ENCODE results near the gene FANK1. TPM values are rescaled to one million over a fixed set of nuclear protein-coding genes. Genes with fewer than 3 reads are reported as not detected.
"Not testable (repeated sequence)": the region's sequence is repeated elsewhere in the genome, so short reads cannot be mapped to it uniquely, and the experiment has no call there.

Gene FANK1
- total RNA-seq (2014; rRNA removed; shearing (Covaris generic)) (4.3 and 13.3 TPM in 2 replicates), polyA plus RNA-seq (2016; fragmentation: Nextera tagmentation; extraction: Ambion mirVana) (7.9 and 10.2 TPM in 2 replicates)

GRCh38 chr10:125896088-125896934 lies at the start of gene FANK1:
TSS of gene FANK1 (plus strand) at chr10:125896564. CDS start at chr10:125896643, 79 bp downstream.
- H3K27me3 ChIP-seq (replicated peaks; ENCODE audit: insufficient read depth); in situ Hi-C loops (cut with MboI); H3K36me3 ChIP-seq (ENCODE audit: low read depth); H3K9me3 ChIP-seq (ENCODE audit: low read depth); H3K9me2 ChIP-seq (ENCODE audit: insufficient read depth); H4K20me1 ChIP-seq (ENCODE audit: insufficient read depth): not testable (repeated sequence)
- H3K79me2 ChIP-seq (ENCODE audit: insufficient read depth) = peaks cover 57% of the 10 kb centered on the region
- H3K9ac ChIP-seq = peak within 1 kb of the TSS; percentile 89
- peaks cover 17% of the 10 kb centered on the region; the same call in 1 of the 2 replicates for H3K4me1 ChIP-seq (ENCODE audit: insufficient read depth)
- WGBS, 2 experiments (ENCODE audit: low coverage in 1 of 2, low lambda C conversion rate in 2 of 2, missing lambda C conversion rate in 2 of 2) = 23 to 35% methylated on average over 80 to 82 of the region's 106 CpGs
- H3K4me3 ChIP-seq = peak within 1 kb of the TSS; percentile 88
- H3F3A ChIP-seq (ENCODE audit: insufficient read depth) = peaks cover 13% of the 10 kb centered on the region
- peak; percentile 87 for DNase-seq
- peak within 1 kb of the TSS; percentile 89 for H2AFZ ChIP-seq
- H3K27ac ChIP-seq = peak within 1 kb of the TSS; percentile 84
- peak within 1 kb of the TSS; percentile 83 for H3K4me2 ChIP-seq (ENCODE audit: unreplicated experiment)

- Histone ChIP-seq H3K27ac (no peak overlapping the region), H2AFZ (no peak overlapping the region), H3K9me2 (ENCODE audit: insufficient read depth) (no peaks in the 10 kb centered on the region), H3K4me1 (ENCODE audit: insufficient read depth) (no peaks in the 10 kb centered on the region), H3K27me3 (replicated peaks; ENCODE audit: insufficient read depth) (no peaks in the 10 kb centered on the region), H3K4me2 (ENCODE audit: unreplicated experiment) (no peak overlapping the region), H3K9ac (no peak overlapping the region), H3K36me3 (ENCODE audit: low read depth) (peaks cover 7% of the 10 kb centered on the region; the same call in 1 of the 2 replicates), H3F3A (ENCODE audit: insufficient read depth) (no peaks in the 10 kb centered on the region), H3K4me3 (no peak overlapping the region), H3K79me2 (ENCODE audit: insufficient read depth) (no peaks in the 10 kb centered on the region), H4K20me1 (ENCODE audit: insufficient read depth) (no peaks in the 10 kb centered on the region), H3K9me3 (ENCODE audit: low read depth) (no peaks in the 10 kb centered on the region)
- TF ChIP-seq EZH2phosphoT487 (IDR thresholded peaks at IDR 0.05; ENCODE audit: insufficient read depth, low read depth) (no peak), EZH2 (IDR thresholded peaks at IDR 0.05; ENCODE audit: insufficient read depth, poor library complexity, severe bottlenecking) (no peak)
- no peak for DNase-seq
- in situ Hi-C loops (cut with MboI) = no loop called here
- WGBS, 2 experiments (ENCODE audit: low coverage in 1 of 2, low lambda C conversion rate in 2 of 2, missing lambda C conversion rate in 2 of 2) = 97 to 98% methylated on average over 3 of the region's 3 CpGs
Observed at GRCh38 chr10:125846894-125847293, 49.5 kb upstream of the FANK1 start.

- Histone ChIP-seq H3K36me3 (ENCODE audit: low read depth) (peaks cover 18% of the 10 kb centered on the region; the same call in 1 of the 2 replicates), H3K79me2 (ENCODE audit: insufficient read depth) (no peaks in the 10 kb centered on the region), H3K4me2 (ENCODE audit: unreplicated experiment) (no peak overlapping the region), H4K20me1 (ENCODE audit: insufficient read depth) (no peaks in the 10 kb centered on the region), H3K27ac (no peak overlapping the region), H3K9me3 (ENCODE audit: low read depth) (no peaks in the 10 kb centered on the region), H3K4me3 (no peak overlapping the region), H3F3A (ENCODE audit: insufficient read depth) (no peaks in the 10 kb centered on the region), H3K4me1 (ENCODE audit: insufficient read depth) (no peaks in the 10 kb centered on the region), H3K9ac (no peak overlapping the region), H2AFZ (no peak overlapping the region), H3K9me2 (ENCODE audit: insufficient read depth) (no peaks in the 10 kb centered on the region), H3K27me3 (replicated peaks; ENCODE audit: insufficient read depth) (no peaks in the 10 kb centered on the region)
- in situ Hi-C loops (cut with MboI) = no loop called here
- TF ChIP-seq EZH2phosphoT487 (IDR thresholded peaks at IDR 0.05; ENCODE audit: insufficient read depth, low read depth) = no peak
- no peak for TF ChIP-seq EZH2 (IDR thresholded peaks at IDR 0.05; ENCODE audit: insufficient read depth, poor library complexity, severe bottlenecking)
- WGBS, 2 experiments (ENCODE audit: low coverage in 1 of 2, low lambda C conversion rate in 2 of 2, missing lambda C conversion rate in 2 of 2) = 73 to 79% methylated on average over 2 of the region's 2 CpGs
- no peak for DNase-seq
Observed at GRCh38 chr10:125848371-125848770, 48.0 kb upstream of the FANK1 start.

- H3K27ac ChIP-seq = no peak overlapping the region
- no peak overlapping the region for H3K9ac ChIP-seq
- no peak for DNase-seq
- TF ChIP-seq EZH2phosphoT487 (IDR thresholded peaks at IDR 0.05; ENCODE audit: insufficient read depth, low read depth) (no peak), EZH2 (IDR thresholded peaks at IDR 0.05; ENCODE audit: insufficient read depth, poor library complexity, severe bottlenecking) (no peak)
- no peak overlapping the region for H3K4me3 ChIP-seq
- no peaks in the 10 kb centered on the region for H3K9me2 ChIP-seq (ENCODE audit: insufficient read depth)
- in situ Hi-C loops (cut with MboI) = no loop called here
- 96 to 98% methylated on average over 2 of the region's 2 CpGs for WGBS, 2 experiments (ENCODE audit: low coverage in 1 of 2, low lambda C conversion rate in 2 of 2, missing lambda C conversion rate in 2 of 2)
- no peaks in the 10 kb centered on the region for H3K4me1 ChIP-seq (ENCODE audit: insufficient read depth)
- peaks cover 18% of the 10 kb centered on the region; the same call in 1 of the 2 replicates for H3K36me3 ChIP-seq (ENCODE audit: low read depth)
- no peaks in the 10 kb centered on the region for H4K20me1 ChIP-seq (ENCODE audit: insufficient read depth)
- no peaks in the 10 kb centered on the region for H3K9me3 ChIP-seq (ENCODE audit: low read depth)
- no peaks in the 10 kb centered on the region for H3F3A ChIP-seq (ENCODE audit: insufficient read depth)
- no peak overlapping the region for H2AFZ ChIP-seq
- H3K79me2 ChIP-seq (ENCODE audit: insufficient read depth) = no peaks in the 10 kb centered on the region
- H3K27me3 ChIP-seq (replicated peaks; ENCODE audit: insufficient read depth) = no peaks in the 10 kb centered on the region
- no peak overlapping the region for H3K4me2 ChIP-seq (ENCODE audit: unreplicated experiment)
Observed at GRCh38 chr10:125848857-125849256, 47.5 kb upstream of the FANK1 start.
